DMS114 treated with DMSO at 0.1 percent for 48 hours (cell line): ENCODE results near the gene IRF3.
A peak's percentile ranks its signal among the peaks of the same experiment; 100 is the strongest.

Experiments used
- DNase-seq: peaks from one replicate; lab custom pipeline; 2025; ENCODE audit not compliant: unreplicated experiment; lab: John Stamatoyannopoulos, UW

Gene IRF3, protein sequence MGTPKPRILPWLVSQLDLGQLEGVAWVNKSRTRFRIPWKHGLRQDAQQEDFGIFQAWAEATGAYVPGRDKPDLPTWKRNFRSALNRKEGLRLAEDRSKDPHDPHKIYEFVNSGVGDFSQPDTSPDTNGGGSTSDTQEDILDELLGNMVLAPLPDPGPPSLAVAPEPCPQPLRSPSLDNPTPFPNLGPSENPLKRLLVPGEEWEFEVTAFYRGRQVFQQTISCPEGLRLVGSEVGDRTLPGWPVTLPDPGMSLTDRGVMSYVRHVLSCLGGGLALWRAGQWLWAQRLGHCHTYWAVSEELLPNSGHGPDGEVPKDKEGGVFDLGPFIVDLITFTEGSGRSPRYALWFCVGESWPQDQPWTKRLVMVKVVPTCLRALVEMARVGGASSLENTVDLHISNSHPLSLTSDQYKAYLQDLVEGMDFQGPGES

GRCh38 chr19:49665351-49666119 lies at the start of gene IRF3, which contains the start of gene BCL2L12:
Gene IRF3, minus strand, starts transcription at chr19:49665857. Its CDS starts 1,019 bp downstream, at chr19:49664838.
Gene BCL2L12, plus strand, starts transcription at chr19:49665933. Its CDS starts 760 bp downstream, at chr19:49666693.
- DNase-seq, result peak; percentile 78

GRCh38 chr19:49713236-49713845 lies 47.7 kb upstream of the IRF3 start:
- no peak for DNase-seq

- peak; percentile 65 for DNase-seq
These were observed 46.8 kb upstream of the IRF3 start for GRCh38 chr19:49712397-49712859.

- DNase-seq, result no peak
These were observed 44.8 kb upstream of the IRF3 start for GRCh38 chr19:49710372-49710951.

- no peak for DNase-seq
These were observed 40.3 kb upstream of the IRF3 start for GRCh38 chr19:49705919-49706318.

GRCh38 chr19:49704888-49705642 lies 39.4 kb upstream of the IRF3 start:
- no peak for DNase-seq

DNA sequence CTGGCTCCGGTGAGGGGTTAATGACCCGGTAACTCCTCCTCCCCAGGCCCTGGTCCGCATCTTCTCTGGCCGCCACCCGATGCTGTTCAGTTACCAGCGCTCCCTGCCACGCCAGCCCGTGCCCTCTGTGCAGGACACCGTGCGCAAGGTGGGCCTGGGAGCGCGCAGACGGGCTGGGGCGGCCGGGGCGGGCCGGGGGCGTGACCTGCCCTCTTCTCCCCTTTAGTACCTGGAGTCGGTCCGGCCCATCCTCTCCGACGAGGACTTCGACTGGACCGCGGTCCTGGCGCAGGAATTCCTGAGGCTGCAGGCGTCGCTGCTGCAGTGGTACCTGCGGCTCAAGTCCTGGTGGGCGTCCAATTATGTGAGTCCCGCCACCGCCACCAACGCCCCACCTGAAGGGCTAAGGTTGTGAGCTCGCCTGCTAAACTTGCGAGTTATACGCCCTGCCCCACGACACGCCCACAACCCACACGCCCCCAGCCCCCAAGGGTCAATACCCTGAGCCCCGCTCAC lies 35.7 kb upstream of the IRF3 start:
- no peak for DNase-seq

GRCh38 chr19:49700563-49700962 lies 34.9 kb upstream of the IRF3 start:
- no peak for DNase-seq

DNA sequence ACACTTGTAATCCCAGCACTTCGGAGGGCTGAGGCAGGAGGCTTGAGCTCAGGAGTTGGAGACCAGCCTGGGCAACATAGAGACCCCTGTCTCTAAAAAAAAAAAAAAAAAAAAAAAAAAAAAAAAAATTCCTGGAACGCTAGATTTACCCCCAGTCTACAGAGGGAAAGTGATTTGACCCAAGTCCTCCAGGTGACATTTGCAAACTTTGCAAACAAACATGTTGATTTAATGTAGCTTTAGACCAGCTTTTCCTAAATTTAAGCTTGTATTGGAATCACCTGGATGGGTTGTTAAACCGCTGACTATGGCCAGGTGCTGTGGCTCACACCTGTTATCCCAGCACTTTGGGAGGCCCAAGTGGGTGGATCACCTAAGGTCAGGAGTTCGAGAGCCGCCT lies 33.7 kb upstream of the IRF3 start:
- DNase-seq, result no peak

GRCh38 chr19:49696865-49697264 lies 31.2 kb upstream of the IRF3 start:
- no peak for DNase-seq

- no peak for DNase-seq
These were observed 30.5 kb upstream of the IRF3 start for GRCh38 chr19:49696115-49696514.

GRCh38 chr19:49692147-49692506 lies 26.5 kb upstream of the IRF3 start:
- DNase-seq, result no peak

DNA sequence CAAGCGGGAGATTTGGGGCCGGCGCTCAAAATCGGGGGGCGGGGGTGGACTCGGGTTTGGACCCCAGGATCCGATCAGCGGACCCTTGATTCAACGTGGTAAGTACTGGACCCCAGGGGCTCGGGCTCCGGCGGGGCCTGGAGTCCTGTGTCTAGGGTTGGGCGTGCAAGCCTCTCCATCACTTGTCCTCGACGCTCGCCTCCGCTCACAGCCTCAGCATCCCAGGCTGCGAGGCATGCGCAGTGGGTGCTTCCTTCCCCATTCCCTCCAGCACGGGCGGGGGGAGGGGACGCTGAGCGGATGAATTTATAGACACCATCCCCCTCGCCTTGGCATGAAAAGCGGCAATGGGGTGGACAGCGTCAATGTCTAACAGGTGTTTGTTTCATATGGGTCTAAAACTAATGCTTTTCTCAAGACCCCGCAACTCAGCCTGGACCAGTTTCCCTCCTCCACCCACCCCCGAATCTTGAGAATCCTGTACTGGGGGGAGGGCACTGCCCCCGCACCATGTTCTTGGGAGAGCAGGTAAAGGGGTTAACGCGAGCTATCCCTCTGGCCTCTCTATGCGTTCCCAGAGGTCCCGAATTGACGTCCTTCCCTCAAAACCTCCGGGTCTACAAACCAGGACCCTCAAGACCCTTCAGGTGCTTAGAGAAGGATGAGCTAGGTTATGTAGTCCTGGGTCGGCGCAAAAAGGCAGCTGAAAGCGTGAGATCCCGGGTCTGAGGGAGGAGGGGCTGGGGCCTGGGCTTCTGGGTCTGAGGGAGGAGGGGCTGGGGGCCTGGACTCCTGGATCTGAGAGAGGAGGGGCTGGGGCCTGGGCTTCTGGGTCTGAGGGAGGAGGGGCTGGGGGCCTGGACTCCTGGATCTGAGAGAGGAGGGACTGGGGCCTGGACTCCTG lies 25.8 kb upstream of the IRF3 start:
- peak; percentile 40 for DNase-seq

GRCh38 chr19:49690656-49691242 lies 25.1 kb upstream of the IRF3 start, which contains the start of gene CPT1C:
Gene CPT1C, plus strand, starts transcription at chr19:49691116. Its CDS starts 1,137 bp downstream, at chr19:49692253.
- peak; percentile 76 for DNase-seq

DNA sequence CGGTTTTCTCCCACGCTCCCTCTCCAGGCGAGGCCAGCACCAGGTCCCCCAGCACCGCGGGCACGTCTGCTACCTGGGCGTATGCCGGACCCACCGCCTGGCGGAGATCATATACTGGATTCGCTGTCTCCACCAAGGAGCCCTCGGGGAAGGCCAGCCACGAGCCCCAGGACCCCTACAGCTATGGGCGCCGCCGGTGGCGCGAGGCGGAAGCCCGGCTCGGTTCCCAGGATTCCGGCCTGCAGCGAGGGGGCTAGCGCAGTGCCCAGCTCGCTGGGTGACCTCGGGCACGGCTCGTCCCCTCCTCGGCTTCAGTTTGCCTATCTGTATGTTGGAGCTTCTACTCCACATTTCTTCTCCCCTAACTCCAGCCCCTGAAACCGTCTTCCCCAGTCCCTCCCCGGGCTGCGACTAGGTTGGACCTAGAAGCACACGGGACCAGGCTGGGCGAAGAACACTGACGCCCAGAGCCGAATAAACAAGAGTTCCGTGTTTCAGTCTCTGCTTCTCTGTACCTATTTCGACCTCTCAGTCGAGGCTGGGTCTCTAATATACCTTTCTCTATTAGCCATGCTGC lies 24.5 kb upstream of the IRF3 start:
- no peak for DNase-seq

- DNase-seq, result no peak
These were observed 23.7 kb upstream of the IRF3 start, which contains the start of gene ADM5 for GRCh38 chr19:49689133-49690078. Gene ADM5, plus strand, starts transcription at chr19:49689594. Its CDS starts 244 bp downstream, at chr19:49689838.

- DNase-seq, result no peak
These were observed 23.0 kb upstream of the IRF3 start for GRCh38 chr19:49688531-49689132.
